Measurements from ENCODE around the gene CYP4X1.

DNA sequence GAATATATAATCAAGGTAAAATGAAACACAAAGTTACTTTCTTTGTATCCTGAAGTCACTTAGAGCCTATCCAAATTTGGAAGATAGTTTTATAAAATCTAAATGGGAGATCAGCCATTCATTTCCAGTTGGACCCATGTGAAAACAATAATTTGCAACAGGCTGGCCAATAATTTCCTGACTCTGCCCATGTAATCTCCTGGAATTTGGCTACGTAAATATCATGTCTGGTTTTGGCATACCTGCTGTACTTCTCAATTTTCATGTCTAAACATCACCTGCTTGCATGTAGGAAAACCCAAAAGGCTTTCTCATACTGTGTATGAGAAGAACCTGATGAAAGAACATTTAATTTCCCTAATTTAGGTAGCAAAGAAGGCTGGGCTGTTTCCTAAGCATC is 35.9 kb downstream of the CYP4X1 start:
- TF ChIP-seq, protein P1, sequence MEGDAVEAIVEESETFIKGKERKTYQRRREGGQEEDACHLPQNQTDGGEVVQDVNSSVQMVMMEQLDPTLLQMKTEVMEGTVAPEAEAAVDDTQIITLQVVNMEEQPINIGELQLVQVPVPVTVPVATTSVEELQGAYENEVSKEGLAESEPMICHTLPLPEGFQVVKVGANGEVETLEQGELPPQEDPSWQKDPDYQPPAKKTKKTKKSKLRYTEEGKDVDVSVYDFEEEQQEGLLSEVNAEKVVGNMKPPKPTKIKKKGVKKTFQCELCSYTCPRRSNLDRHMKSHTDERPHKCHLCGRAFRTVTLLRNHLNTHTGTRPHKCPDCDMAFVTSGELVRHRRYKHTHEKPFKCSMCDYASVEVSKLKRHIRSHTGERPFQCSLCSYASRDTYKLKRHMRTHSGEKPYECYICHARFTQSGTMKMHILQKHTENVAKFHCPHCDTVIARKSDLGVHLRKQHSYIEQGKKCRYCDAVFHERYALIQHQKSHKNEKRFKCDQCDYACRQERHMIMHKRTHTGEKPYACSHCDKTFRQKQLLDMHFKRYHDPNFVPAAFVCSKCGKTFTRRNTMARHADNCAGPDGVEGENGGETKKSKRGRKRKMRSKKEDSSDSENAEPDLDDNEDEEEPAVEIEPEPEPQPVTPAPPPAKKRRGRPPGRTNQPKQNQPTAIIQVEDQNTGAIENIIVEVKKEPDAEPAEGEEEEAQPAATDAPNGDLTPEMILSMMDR (IDR thresholded peaks at IDR 0.05; ENCODE audit: low read depth, low read length): no peak
- TF ChIP-seq MYC (IDR thresholded peaks at IDR 0.05; ENCODE audit: low read depth, low read length) (no peak), POLR2A (IDR thresholded peaks at IDR 0.05; ENCODE audit: extremely low read depth, insufficient read length) (no peak)

All from NB4 (cell line).